ENCODE data around the gene ZNF346. TPM values are rescaled to one million over a fixed set of nuclear protein-coding genes. Genes with fewer than 3 reads are reported as not detected.

Gene ZNF346
- total and polyA plus RNA-seq, 2 of the 13 experiments (the other 11 are each of a cell fraction or from before 2014, with no cell fraction given), result 8.6 to 19.4 TPM

DNA sequence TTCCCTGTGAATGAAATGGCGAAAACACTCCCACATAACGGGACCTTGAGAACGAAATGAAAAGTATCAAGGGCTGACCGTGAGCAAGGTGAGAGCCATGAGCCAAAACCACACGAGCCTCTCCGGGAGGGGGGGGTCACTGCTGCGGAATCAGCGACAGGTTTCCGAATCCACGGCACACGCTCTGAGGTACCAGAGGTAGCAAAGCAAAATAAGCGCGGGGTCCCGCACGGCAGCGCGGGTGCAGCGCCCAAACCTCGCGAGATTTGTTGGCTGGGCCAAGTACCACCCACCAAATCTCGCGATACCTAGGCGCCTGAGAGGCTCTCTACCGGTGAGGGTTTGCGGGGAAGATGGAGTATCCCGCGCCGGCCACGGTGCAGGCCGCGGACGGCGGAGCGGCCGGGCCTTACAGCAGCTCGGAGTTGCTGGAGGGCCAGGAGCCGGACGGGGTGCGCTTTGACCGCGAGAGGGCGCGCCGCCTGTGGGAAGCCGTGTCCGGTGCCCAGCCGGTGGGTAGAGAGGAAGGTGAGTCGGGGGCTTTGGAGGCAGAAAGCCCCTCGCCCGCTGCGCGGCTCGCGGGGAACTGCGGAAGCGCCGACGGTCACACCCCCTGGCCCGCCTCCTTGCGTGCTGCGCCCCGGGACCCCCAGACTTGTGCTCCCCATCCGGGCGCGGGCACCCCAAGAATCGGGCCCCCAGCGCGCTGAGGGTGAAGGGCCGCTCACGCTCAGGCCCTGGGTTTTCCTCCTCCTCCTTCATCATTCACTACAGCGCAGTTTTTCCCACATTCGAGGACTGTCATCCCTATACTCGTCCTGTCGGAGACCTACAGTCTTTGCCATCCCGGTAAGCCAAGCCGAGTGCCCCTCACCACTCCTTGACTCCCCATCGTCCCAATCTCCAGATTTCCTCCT lies at the start of gene ZNF346 (continued):
- TF ChIP-seq ATRX (CRISPR knock-in tag; IDR thresholded peaks at IDR 0.05; ENCODE audit: borderline replicate concordance), result no peak
- TF ChIP-seq GATAD1 (CRISPR knock-in tag; IDR thresholded peaks at IDR 0.05), result peak; percentile 65; the same call in 1 of the 2 replicates
- no peak; the same call in 1 of the 2 replicates for TF ChIP-seq RARA (CRISPR knock-in tag; IDR thresholded peaks at IDR 0.05)
- no peak for TF ChIP-seq GATA4 (IDR thresholded peaks at IDR 0.05; ENCODE audit: borderline replicate concordance, low read depth)
- TF ChIP-seq MYNN (CRISPR knock-in tag; IDR thresholded peaks at IDR 0.05; ENCODE audit: low read depth), result 0 out of 2 replicates have a peak, but pooled peaks have one; percentile 73
- TF ChIP-seq HNF4A (CRISPR knock-in tag; IDR thresholded peaks at IDR 0.05), result no peak
- TF ChIP-seq SRF (IDR thresholded peaks at IDR 0.05; ENCODE audit: low read depth, low read length), result no peak
- TF ChIP-seq KDM5A (IDR thresholded peaks at IDR 0.05; ENCODE audit: borderline replicate concordance, low read length), result peak; percentile 54
- TF ChIP-seq DMAP1 (CRISPR knock-in tag; IDR thresholded peaks at IDR 0.05), result peak; percentile 71; the same call in 1 of the 2 replicates
- no peak for TF ChIP-seq PHF5A (CRISPR knock-in tag; IDR thresholded peaks at IDR 0.05; ENCODE audit: low read depth, unreplicated experiment)
- TF ChIP-seq ZFP36L2 (CRISPR knock-in tag; IDR thresholded peaks at IDR 0.05), result peak; percentile 87; the same call in 1 of the 2 replicates
- no peak for TF ChIP-seq MTA3 (CRISPR knock-in tag; IDR thresholded peaks at IDR 0.05)
- peak; percentile 68; the same call in 1 of the 2 replicates for TF ChIP-seq CCDC6 (CRISPR knock-in tag; IDR thresholded peaks at IDR 0.05)
- peak; percentile 82; the same call in 1 of the 2 replicates for TF ChIP-seq HES4 (CRISPR knock-in tag; IDR thresholded peaks at IDR 0.05; ENCODE audit: borderline replicate concordance)
- TF ChIP-seq ZNF136 (CRISPR knock-in tag; IDR thresholded peaks at IDR 0.05; ENCODE audit: low read depth), result no peak
- TF ChIP-seq FOXC1 (CRISPR knock-in tag; IDR thresholded peaks at IDR 0.05; ENCODE audit: borderline replicate concordance), result peak; percentile 11
- TF ChIP-seq NFRKB (IDR thresholded peaks at IDR 0.05), result no peak
- peak; percentile 44; the same call in 1 of the 2 replicates for TF ChIP-seq SIX1 (CRISPR knock-in tag; IDR thresholded peaks at IDR 0.05; ENCODE audit: borderline replicate concordance)
- TF ChIP-seq RCOR2 (CRISPR knock-in tag; IDR thresholded peaks at IDR 0.05), result no peak
- TF ChIP-seq, protein P1, sequence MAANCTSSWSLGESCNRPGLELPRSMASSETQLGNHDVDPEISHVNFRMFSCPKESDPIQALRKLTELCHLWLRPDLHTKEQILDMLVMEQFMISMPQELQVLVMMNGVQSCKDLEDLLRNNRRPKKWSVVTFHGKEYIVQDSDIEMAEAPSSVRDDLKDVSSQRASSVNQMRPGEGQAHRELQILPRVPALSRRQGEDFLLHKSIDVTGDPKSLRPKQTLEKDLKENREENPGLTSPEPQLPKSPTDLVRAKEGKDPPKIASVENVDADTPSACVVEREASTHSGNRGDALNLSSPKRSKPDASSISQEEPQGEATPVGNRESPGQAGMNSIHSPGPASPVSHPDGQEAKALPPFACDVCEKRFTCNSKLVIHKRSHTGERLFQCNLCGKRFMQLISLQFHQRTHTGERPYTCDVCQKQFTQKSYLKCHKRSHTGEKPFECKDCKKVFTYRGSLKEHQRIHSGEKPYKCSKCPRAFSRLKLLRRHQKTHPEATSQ (CRISPR knock-in tag; IDR thresholded peaks at IDR 0.05; ENCODE audit: borderline replicate concordance), result no peak; the same call in 1 of the 2 replicates
- no peak for TF ChIP-seq CBX5 (CRISPR knock-in tag; IDR thresholded peaks at IDR 0.05; ENCODE audit: borderline replicate concordance)
- TF ChIP-seq PHF21A (CRISPR knock-in tag; IDR thresholded peaks at IDR 0.05), result 0 out of 2 replicates have a peak, but pooled peaks have one; percentile 68
- TF ChIP-seq ZNF3 (CRISPR knock-in tag; IDR thresholded peaks at IDR 0.05), result no peak
- TF ChIP-seq ARID3A (IDR thresholded peaks at IDR 0.05; ENCODE audit: low read depth, low read length), result no peak
- TF ChIP-seq ZNF713 (CRISPR knock-in tag; IDR thresholded peaks at IDR 0.05), result no peak
- TF ChIP-seq, protein P2, sequence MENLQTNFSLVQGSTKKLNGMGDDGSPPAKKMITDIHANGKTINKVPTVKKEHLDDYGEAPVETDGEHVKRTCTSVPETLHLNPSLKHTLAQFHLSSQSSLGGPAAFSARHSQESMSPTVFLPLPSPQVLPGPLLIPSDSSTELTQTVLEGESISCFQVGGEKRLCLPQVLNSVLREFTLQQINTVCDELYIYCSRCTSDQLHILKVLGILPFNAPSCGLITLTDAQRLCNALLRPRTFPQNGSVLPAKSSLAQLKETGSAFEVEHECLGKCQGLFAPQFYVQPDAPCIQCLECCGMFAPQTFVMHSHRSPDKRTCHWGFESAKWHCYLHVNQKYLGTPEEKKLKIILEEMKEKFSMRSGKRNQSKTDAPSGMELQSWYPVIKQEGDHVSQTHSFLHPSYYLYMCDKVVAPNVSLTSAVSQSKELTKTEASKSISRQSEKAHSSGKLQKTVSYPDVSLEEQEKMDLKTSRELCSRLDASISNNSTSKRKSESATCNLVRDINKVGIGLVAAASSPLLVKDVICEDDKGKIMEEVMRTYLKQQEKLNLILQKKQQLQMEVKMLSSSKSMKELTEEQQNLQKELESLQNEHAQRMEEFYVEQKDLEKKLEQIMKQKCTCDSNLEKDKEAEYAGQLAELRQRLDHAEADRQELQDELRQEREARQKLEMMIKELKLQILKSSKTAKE (CRISPR knock-in tag; IDR thresholded peaks at IDR 0.05; ENCODE audit: borderline replicate concordance), result 0 out of 2 replicates have a peak, but pooled peaks have one; percentile 26
- TF ChIP-seq KLF11 (CRISPR knock-in tag; IDR thresholded peaks at IDR 0.05), result no peak
